ENCODE results near the gene LEO1.

LEO1 gene

DNA sequence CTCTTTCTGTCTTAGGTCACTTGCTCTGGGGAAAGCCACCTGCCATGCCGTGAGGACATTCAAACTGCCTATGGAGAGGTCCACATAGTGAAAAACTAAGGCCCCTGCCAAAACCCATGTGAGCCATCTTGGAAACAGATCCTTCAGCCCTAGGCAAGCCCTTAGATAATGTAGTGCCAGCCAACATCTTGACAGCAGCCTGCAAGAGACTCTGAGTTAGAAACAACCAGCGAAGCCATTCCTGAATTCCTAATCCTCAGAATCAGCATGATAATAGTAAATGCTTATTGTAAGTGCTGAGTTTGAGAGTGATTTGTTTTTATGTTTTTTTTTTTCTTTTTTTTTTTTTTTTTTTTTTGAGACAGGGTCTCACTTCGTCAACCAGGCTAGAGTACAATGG, 40.6 kb downstream of the LEO1 start:
- H3K4me3 ChIP-seq (ENCODE audit: low read length in 2 of 2) = no peak overlapping the region

DNA sequence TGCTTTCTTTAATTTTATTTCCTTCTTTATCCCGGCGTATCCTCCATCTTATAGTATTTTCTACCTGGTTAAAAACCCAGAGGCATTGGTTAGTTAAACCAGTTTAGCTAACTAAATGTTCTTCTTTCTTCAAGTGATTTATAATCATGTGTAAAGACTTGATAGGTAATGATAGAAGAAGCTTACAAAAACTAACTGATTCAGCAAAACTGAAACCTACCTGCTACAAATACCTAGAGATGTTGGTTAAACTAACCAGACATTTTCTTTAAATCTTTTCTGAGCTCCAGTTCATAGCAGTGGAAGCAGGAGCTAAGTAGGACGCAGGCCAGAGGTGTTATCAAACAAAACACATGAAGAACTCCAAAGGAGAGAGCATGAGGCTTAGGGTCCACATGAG, 44.8 kb downstream of the LEO1 start:
- H3K9me3 ChIP-seq (ENCODE audit: control insufficient read depth in 2 of 2, low read length in 2 of 2) = no peaks in the 10 kb centered on the region
- H3K4me1 ChIP-seq (ENCODE audit: control insufficient read depth, insufficient read depth, low read length) = no peaks in the 10 kb centered on the region
- H3K27ac ChIP-seq (ENCODE audit: low read length) = no peak overlapping the region
- H3K4me3 ChIP-seq (ENCODE audit: low read length in 2 of 2) = no peak overlapping the region
- H3K9ac ChIP-seq (ENCODE audit: low read length in 2 of 2) = no peak overlapping the region
- no peaks in the 10 kb centered on the region for H3K27me3 ChIP-seq (ENCODE audit: control insufficient read depth in 1 of 2, insufficient read depth in 2 of 2, low read length in 2 of 2)
- H3K36me3 ChIP-seq (ENCODE audit: control insufficient read depth in 2 of 2, insufficient read depth in 2 of 2, low read length in 2 of 2) = peaks cover 10 to 17% of the 10 kb centered on the region in 2 donors

More for the DNA sequence above, 40.6 kb downstream of the LEO1 start:
- no peak overlapping the region for H3K27ac ChIP-seq (ENCODE audit: low read length)
- peaks cover 3 to 6% of the 10 kb centered on the region in 2 donors for H3K36me3 ChIP-seq (ENCODE audit: control insufficient read depth in 2 of 2, insufficient read depth in 2 of 2, low read length in 2 of 2)
- H3K27me3 ChIP-seq (ENCODE audit: control insufficient read depth in 1 of 2, insufficient read depth in 2 of 2, low read length in 2 of 2) = no peaks in the 10 kb centered on the region
- H3K9me3 ChIP-seq (ENCODE audit: control insufficient read depth in 2 of 2, low read length in 2 of 2) = no peaks in the 10 kb centered on the region
- no peaks in the 10 kb centered on the region for H3K4me1 ChIP-seq (ENCODE audit: control insufficient read depth, insufficient read depth, low read length)
- no peak overlapping the region for H3K9ac ChIP-seq (ENCODE audit: low read length in 2 of 2)

GRCh38 chr15:51924156-51925068, 47.2 kb downstream of the LEO1 start:
- Histone ChIP-seq H3K27ac (ENCODE audit: low read length) (no peak overlapping the region), H3K36me3 (ENCODE audit: control insufficient read depth in 2 of 2, insufficient read depth in 2 of 2, low read length in 2 of 2) (peaks cover 7 to 20% of the 10 kb centered on the region in 2 donors), H3K4me3 (ENCODE audit: low read length in 2 of 2) (no peak overlapping the region)

DNA sequence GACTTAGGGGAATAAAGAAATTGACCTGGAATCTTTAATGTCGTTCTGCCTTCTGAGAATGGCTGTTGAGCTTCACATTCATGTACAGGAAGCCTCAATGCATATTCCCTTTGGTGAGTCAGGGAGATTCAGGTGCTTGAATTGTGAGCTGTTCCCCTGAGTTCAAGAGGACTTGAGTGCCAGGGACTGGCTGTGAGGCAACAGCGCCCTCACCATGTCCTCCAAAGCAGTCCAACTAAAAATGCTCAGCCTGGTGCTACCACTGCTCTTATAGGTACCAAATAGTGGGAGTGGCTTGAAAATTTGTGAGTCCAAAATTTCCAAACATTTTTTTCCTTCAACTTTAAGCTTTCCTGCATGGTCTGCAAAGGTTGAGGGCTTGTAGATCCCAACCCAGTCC, 54.1 kb downstream of the LEO1 start:
- Histone ChIP-seq H3K27ac (ENCODE audit: low read length) (no peak overlapping the region), H3K27me3 (ENCODE audit: control insufficient read depth in 1 of 2, insufficient read depth in 2 of 2, low read length in 2 of 2) (no peaks in the 10 kb centered on the region), H3K9ac (ENCODE audit: low read length in 2 of 2) (no peak overlapping the region), H3K4me1 (ENCODE audit: control insufficient read depth, insufficient read depth, low read length) (no peaks in the 10 kb centered on the region), H3K9me3 (ENCODE audit: control insufficient read depth in 2 of 2, low read length in 2 of 2) (no peaks in the 10 kb centered on the region), H3K4me3 (ENCODE audit: low read length in 2 of 2) (no peak overlapping the region), H3K36me3 (ENCODE audit: control insufficient read depth in 2 of 2, insufficient read depth in 2 of 2, low read length in 2 of 2) (peaks cover 10 to 24% of the 10 kb centered on the region in 2 donors)

More at GRCh38 chr15:51924156-51925068, 47.2 kb downstream of the LEO1 start:
- no peaks in the 10 kb centered on the region for H3K4me1 ChIP-seq (ENCODE audit: control insufficient read depth, insufficient read depth, low read length)
- no peaks in the 10 kb centered on the region for H3K27me3 ChIP-seq (ENCODE audit: control insufficient read depth in 1 of 2, insufficient read depth in 2 of 2, low read length in 2 of 2)
- H3K9me3 ChIP-seq (ENCODE audit: control insufficient read depth in 2 of 2, low read length in 2 of 2) = no peaks in the 10 kb centered on the region
- H3K9ac ChIP-seq (ENCODE audit: low read length in 2 of 2) = no peak overlapping the region

- Histone ChIP-seq H3K4me1 (ENCODE audit: control insufficient read depth, insufficient read depth, low read length) (no peaks in the 10 kb centered on the region), H3K9ac (ENCODE audit: low read length in 2 of 2) (no peak overlapping the region), H3K27me3 (ENCODE audit: control insufficient read depth in 1 of 2, insufficient read depth in 2 of 2, low read length in 2 of 2) (no peaks in the 10 kb centered on the region), H3K4me3 (ENCODE audit: low read length in 2 of 2) (no peak overlapping the region), H3K27ac (ENCODE audit: low read length) (no peak overlapping the region), H3K36me3 (ENCODE audit: control insufficient read depth in 2 of 2, insufficient read depth in 2 of 2, low read length in 2 of 2) (peaks cover 8 to 17% of the 10 kb centered on the region in 2 donors), H3K9me3 (ENCODE audit: control insufficient read depth in 2 of 2, low read length in 2 of 2) (no peaks in the 10 kb centered on the region)
These were observed 59.0 kb downstream of the LEO1 start for GRCh38 chr15:51912528-51912927.

DNA sequence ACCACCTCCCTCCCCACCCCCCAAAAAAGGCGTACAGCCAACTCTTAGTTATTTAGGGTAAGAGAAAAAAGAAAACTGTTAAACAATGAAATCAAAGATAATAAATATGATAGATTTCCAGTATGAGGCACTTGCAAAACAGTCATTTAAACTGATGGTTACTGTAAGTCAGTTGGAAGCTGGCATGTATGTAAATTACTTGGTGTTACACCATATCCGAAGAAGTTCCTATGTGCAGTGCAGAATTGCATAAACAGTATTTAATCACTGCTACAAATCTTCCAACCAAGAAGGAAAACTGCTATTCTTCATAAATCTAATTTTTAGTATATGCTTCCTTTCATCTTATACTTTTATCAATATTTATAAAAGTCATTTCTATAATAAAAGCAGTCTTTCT, 62.0 kb downstream of the LEO1 start:
- no peak overlapping the region for H3K4me3 ChIP-seq (ENCODE audit: low read length in 2 of 2)

DNA sequence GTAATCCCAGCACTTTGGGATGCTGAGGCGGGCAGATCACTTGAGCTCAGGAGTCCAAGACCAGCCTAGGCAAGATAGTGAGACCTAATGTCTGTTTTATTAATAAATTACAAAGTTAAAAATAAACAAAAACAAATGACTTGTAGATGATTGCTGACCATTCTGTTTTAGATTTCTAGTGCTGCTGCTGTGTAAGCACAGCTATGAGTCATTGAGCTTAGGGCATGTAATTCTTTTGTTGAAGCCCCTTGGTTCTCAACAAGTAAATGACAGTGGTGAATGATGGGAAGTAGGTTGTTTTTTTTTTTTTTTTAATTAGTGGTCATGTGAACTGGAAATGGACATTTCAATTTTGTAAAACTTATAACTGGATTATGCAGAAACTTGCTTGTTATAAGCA, 63.3 kb downstream of the LEO1 start:
- no peak overlapping the region for H3K9ac ChIP-seq (ENCODE audit: low read length in 2 of 2)
- no peak overlapping the region for H3K27ac ChIP-seq (ENCODE audit: low read length)

More for the DNA sequence above, 62.0 kb downstream of the LEO1 start:
- no peak overlapping the region for H3K9ac ChIP-seq (ENCODE audit: low read length in 2 of 2)
- H3K27ac ChIP-seq (ENCODE audit: low read length) = no peak overlapping the region
- H3K9me3 ChIP-seq (ENCODE audit: control insufficient read depth in 2 of 2, low read length in 2 of 2) = no peaks in the 10 kb centered on the region
- peaks cover 14 to 15% of the 10 kb centered on the region in 2 donors for H3K36me3 ChIP-seq (ENCODE audit: control insufficient read depth in 2 of 2, insufficient read depth in 2 of 2, low read length in 2 of 2)
- H3K27me3 ChIP-seq (ENCODE audit: control insufficient read depth in 1 of 2, insufficient read depth in 2 of 2, low read length in 2 of 2) = no peaks in the 10 kb centered on the region
- no peaks in the 10 kb centered on the region for H3K4me1 ChIP-seq (ENCODE audit: control insufficient read depth, insufficient read depth, low read length)

DNA sequence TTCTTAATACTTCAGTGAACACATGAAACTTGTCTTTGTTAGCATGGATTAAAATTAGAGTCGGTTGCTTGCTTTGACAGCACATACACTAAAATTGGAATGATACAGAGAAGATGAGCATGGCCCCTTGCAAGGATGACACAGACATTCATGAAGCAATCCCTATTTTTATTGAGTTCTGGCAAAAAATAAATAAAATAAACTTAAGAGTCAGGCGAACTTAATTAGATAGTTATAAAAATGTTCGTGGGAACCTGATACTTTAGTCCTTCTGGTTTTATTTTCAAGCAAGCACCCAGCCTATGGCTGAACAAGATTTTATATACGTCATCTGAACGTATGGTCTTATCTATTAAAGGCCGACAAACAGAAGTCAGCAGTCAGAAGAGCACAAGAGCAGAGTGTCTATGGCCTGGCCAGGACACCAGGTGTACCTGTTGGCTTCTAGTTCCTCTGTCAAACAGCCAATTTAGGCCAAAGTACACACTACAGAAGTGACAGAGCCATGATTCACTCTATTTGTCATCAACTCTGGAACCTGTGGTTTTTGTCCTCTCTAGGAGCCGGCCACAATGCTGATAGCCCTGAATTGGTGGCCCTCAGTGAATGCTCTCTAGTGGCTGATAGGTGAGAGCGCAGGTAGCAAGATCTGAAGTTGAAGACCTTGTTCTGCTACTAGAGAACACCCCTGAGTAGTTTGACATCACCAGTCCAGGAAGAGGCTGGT, 64.3 kb downstream of the LEO1 start:
- no peak overlapping the region for H3K9ac ChIP-seq (ENCODE audit: low read length in 2 of 2)
- peaks cover 11 to 15% of the 10 kb centered on the region in 2 donors for H3K36me3 ChIP-seq (ENCODE audit: control insufficient read depth in 2 of 2, insufficient read depth in 2 of 2, low read length in 2 of 2)
- no peak overlapping the region for H3K27ac ChIP-seq (ENCODE audit: low read length)

More for the DNA sequence above, 63.3 kb downstream of the LEO1 start:
- Histone ChIP-seq H3K27me3 (ENCODE audit: control insufficient read depth in 1 of 2, insufficient read depth in 2 of 2, low read length in 2 of 2) (no peaks in the 10 kb centered on the region), H3K4me3 (ENCODE audit: low read length in 2 of 2) (no peak overlapping the region), H3K4me1 (ENCODE audit: control insufficient read depth, insufficient read depth, low read length) (no peaks in the 10 kb centered on the region), H3K9me3 (ENCODE audit: control insufficient read depth in 2 of 2, low read length in 2 of 2) (no peaks in the 10 kb centered on the region), H3K36me3 (ENCODE audit: control insufficient read depth in 2 of 2, insufficient read depth in 2 of 2, low read length in 2 of 2) (peaks cover 14 to 15% of the 10 kb centered on the region in 2 donors)

GRCh38 chr15:51904931-51905330, 66.6 kb downstream of the LEO1 start:
- Histone ChIP-seq H3K9ac (ENCODE audit: low read length in 2 of 2) (no peak overlapping the region), H3K27ac (ENCODE audit: low read length) (no peak overlapping the region), H3K27me3 (ENCODE audit: control insufficient read depth in 1 of 2, insufficient read depth in 2 of 2, low read length in 2 of 2) (no peaks in the 10 kb centered on the region), H3K9me3 (ENCODE audit: control insufficient read depth in 2 of 2, low read length in 2 of 2) (no peaks in the 10 kb centered on the region), H3K36me3 (ENCODE audit: control insufficient read depth in 2 of 2, insufficient read depth in 2 of 2, low read length in 2 of 2) (peaks cover 23 to 24% of the 10 kb centered on the region in 2 donors), H3K4me1 (ENCODE audit: control insufficient read depth, insufficient read depth, low read length) (no peaks in the 10 kb centered on the region), H3K4me3 (ENCODE audit: low read length in 2 of 2) (no peak overlapping the region)

More for the DNA sequence above, 64.3 kb downstream of the LEO1 start:
- Histone ChIP-seq H3K9me3 (ENCODE audit: control insufficient read depth in 2 of 2, low read length in 2 of 2) (no peaks in the 10 kb centered on the region), H3K4me1 (ENCODE audit: control insufficient read depth, insufficient read depth, low read length) (no peaks in the 10 kb centered on the region), H3K4me3 (ENCODE audit: low read length in 2 of 2) (no peak overlapping the region), H3K27me3 (ENCODE audit: control insufficient read depth in 1 of 2, insufficient read depth in 2 of 2, low read length in 2 of 2) (no peaks in the 10 kb centered on the region)

DNA sequence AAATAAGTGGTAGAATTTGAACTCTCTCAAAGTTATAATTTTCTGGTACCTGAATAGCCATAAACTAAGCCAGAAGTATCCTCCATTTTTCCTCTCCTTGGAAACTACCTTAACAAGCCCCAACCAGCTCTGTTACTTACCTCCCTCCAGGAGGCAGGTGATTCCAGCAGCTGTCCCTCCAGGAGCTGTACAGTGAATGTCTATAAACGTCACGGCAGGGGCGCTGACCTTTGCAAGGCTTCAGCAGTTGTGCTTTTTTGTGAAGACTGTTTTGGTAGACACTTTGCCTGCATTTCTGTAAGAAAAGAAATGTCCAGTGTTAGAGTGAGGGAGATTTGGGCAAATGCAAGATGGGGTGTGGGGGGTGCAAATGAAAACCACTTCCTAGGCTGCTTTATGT, 67.2 kb downstream of the LEO1 start:
- Histone ChIP-seq H3K4me1 (ENCODE audit: control insufficient read depth, insufficient read depth, low read length) (no peaks in the 10 kb centered on the region), H3K27me3 (ENCODE audit: control insufficient read depth in 1 of 2, insufficient read depth in 2 of 2, low read length in 2 of 2) (no peaks in the 10 kb centered on the region), H3K9me3 (ENCODE audit: control insufficient read depth in 2 of 2, low read length in 2 of 2) (no peaks in the 10 kb centered on the region), H3K27ac (ENCODE audit: low read length) (no peak overlapping the region), H3K4me3 (ENCODE audit: low read length in 2 of 2) (no peak overlapping the region), H3K36me3 (ENCODE audit: control insufficient read depth in 2 of 2, insufficient read depth in 2 of 2, low read length in 2 of 2) (peaks cover 24% of the 10 kb centered on the region in 2 donors), H3K9ac (ENCODE audit: low read length in 2 of 2) (no peak overlapping the region)

Measured in stomach smooth muscle (tissue), 2 donors.